A549 (cell line): ENCODE results near the gene MMS19. TPM values are rescaled to one million over a fixed set of nuclear protein-coding genes. Genes with fewer than 3 reads are reported as not detected.

ENCODE experiments used
- ATAC-seq, 2 experiments: fragments of 200-7000 bp in 1 of 2; fragments of >200 bp in 1 of 2; cut with Nextera tagmentation in 1 of 2; cut with Tn5 transposase in 1 of 2; 3 replicates each; pipeline versions ENCODE4 v1.8.0 to v1.9.1; 2018 to 2020; ENCODE audit warnings: mild to moderate bottlenecking in 1 of 2, moderate library complexity in 1 of 2
- CTCF ChIA-PET: fragments of 300-600 bp; sonication (Branson Sonifier 250); formaldehyde crosslinking; extraction: SDS; loops from one replicate; lab custom pipeline; 2021; ENCODE audit warnings: antibody characterized with exemption, inconsistent platforms; lab: Yijun Ruan, JAX
- POLR2A ChIA-PET: fragments of 350-600 bp; formaldehyde crosslinking; extraction: SDS; loops from one replicate; lab custom pipeline; 2021; ENCODE audit warnings: antibody characterized with exemption, inconsistent platforms; lab: Yijun Ruan, JAX
- DNase-seq, 2 experiments: peaks; one replicate each; pipeline versions ENCODE4 v3.0.0 to v3.0.0-alpha.2; 2011 to 2016; ENCODE audit warnings: low read depth in 1 of 2, low spot score in 1 of 2
- FAIRE-seq: peaks from 2 replicates; lab custom pipeline; 2011; peaks lifted over from hg19 to GRCh38; lab: Jason Lieb, UNC
- H3K27ac ChIP-seq, 2 experiments: fragments of >200 bp; sonication (Bioruptor Twin); formaldehyde crosslinking; 3 replicates each; pipeline ENCODE4 v1.5.1; 2016 to 2017
- H3K4me1 ChIP-seq: fragments of >200 bp; sonication (Bioruptor Twin); formaldehyde crosslinking; 3 replicates; pipeline ENCODE4 v1.6.1; 2016
- H3K4me2 ChIP-seq: fragments of >200 bp; sonication (Bioruptor Twin); formaldehyde crosslinking; 3 replicates; pipeline ENCODE4 v1.6.1; 2016
- H3K4me3 ChIP-seq: fragments of >200 bp; sonication (Bioruptor Twin); formaldehyde crosslinking; 3 replicates; pipeline ENCODE4 v1.5.1; 2016
- H3K9me3 ChIP-seq: fragments of >200 bp; sonication (Bioruptor Twin); formaldehyde crosslinking; 3 replicates; pipeline ENCODE4 v1.6.1; 2016
- BHLHE40 ChIP-seq: IDR thresholded peaks from 2 replicates; pipeline ENCODE4 v1.6.1; 2012; ENCODE audit warnings: low read depth, low read length, inconsistent platforms
- CBX2 ChIP-seq: fragments of 200-600 bp; sonication (generic); IDR thresholded peaks from 2 replicates; pipeline ENCODE4 v1.6.1; 2016; ENCODE audit warnings: low read depth, mild to moderate bottlenecking, borderline replicate concordance
- CHD4 ChIP-seq: fragments of 200-600 bp; sonication (generic); IDR thresholded peaks from 2 replicates; pipeline ENCODE4 v1.6.1; 2016; ENCODE audit warnings: antibody characterized with exemption, mild to moderate bottlenecking, borderline replicate concordance
- EHF ChIP-seq: fragments of 250-450 bp; sonication (Bioruptor Pico); IDR thresholded peaks from 2 replicates; pipeline ENCODE4 v1.5.0; 2020; ENCODE audit warnings: mild to moderate bottlenecking
- EP300 ChIP-seq, 2 experiments: fragments of >200 bp; sonication (Bioruptor Twin); formaldehyde crosslinking; IDR thresholded peaks; 2 replicates in 1 of 2; 3 replicates in 1 of 2; pipeline ENCODE4 v1.6.1; 2016 to 2017
- FOXS1 ChIP-seq: fragments of 250-450 bp; sonication (Bioruptor Pico); IDR thresholded peaks from 2 replicates; pipeline ENCODE4 v1.5.0; 2020; ENCODE audit warnings: mild to moderate bottlenecking, moderate library complexity
- GATA3 ChIP-seq: IDR thresholded peaks from 2 replicates; pipeline ENCODE4 v1.6.1; 2012; ENCODE audit warnings: borderline replicate concordance
- HEYL ChIP-seq: fragments of 250-450 bp; sonication (Bioruptor Pico); IDR thresholded peaks from 2 replicates; pipeline ENCODE4 v1.8.0; 2021; ENCODE audit warnings: mild to moderate bottlenecking, moderate library complexity
- HOXA7 ChIP-seq: fragments of 250-450 bp; sonication (Bioruptor Pico); IDR thresholded peaks from 2 replicates; pipeline ENCODE4 v1.5.0; 2020; ENCODE audit warnings: mild to moderate bottlenecking, moderate library complexity
- MYC ChIP-seq: IDR thresholded peaks from 2 replicates; pipeline ENCODE4 v1.6.1; 2012; ENCODE audit warnings: mild to moderate bottlenecking, inconsistent platforms, low read length, improper control_type of control experiment, borderline replicate concordance
- NR3C1 ChIP-seq: fragments of >200 bp; sonication (Bioruptor Twin); formaldehyde crosslinking; IDR thresholded peaks from 3 replicates; pipeline ENCODE4 v1.6.1; 2017
- POLR2AphosphoS2 ChIP-seq: conservative IDR thresholded peaks from 2 replicates; pipeline ENCODE4 v1.6.1; 2012; ENCODE audit warnings: low read length, improper control_type of control experiment, inconsistent platforms
- RAD21 ChIP-seq, 2 experiments: fragments of >200 bp in 1 of 2; sonication (Bioruptor Twin) in 1 of 2; formaldehyde crosslinking in 1 of 2; IDR thresholded peaks in 1 of 2; conservative IDR thresholded peaks in 1 of 2; 2 replicates in 1 of 2; 3 replicates in 1 of 2; pipeline ENCODE4 v1.6.1; 2012 to 2018; ENCODE audit warnings: inconsistent platforms in 1 of 2
- RCOR1 ChIP-seq: fragments of 150-350 bp; IDR thresholded peaks from 2 replicates; pipeline ENCODE4 v1.6.1; 2014; ENCODE audit warnings: antibody characterized with exemption, low read length, low read depth
- SMC3 ChIP-seq: fragments of >200 bp; sonication (Bioruptor Twin); formaldehyde crosslinking; IDR thresholded peaks from 3 replicates; pipeline ENCODE4 v1.6.1; 2018; ENCODE audit warnings: inconsistent platforms
- ZFP36 ChIP-seq: fragments of 450-650 bp; IDR thresholded peaks from 2 replicates; pipeline ENCODE4 v1.6.1; 2014; ENCODE audit warnings: borderline replicate concordance; ENCODE audit not compliant: partially characterized antibody
- WGBS: methylation state at CpG from one replicate; pipeline ENCODE4 v1.1.6; 2017; ENCODE audit errors: missing lambda C conversion rate; 5-methylcytosine and 5-hydroxymethylcytosine counted together
- polyA plus RNA-seq, 4 experiments: library from polyadenylated mRNA; depleted of rRNA in 3 of 4; stranded (reverse); fragments of >200 nt; fragmentation: RNase III in 1 of 4; extraction: RNeasy Plus Mini Kit Qiagen cat#74134 plus additional on column Dnase treatment in 1 of 4; gene quantifications; 2 replicates in 3 of 4; 3 replicates in 1 of 4; pipeline ENCODE4 v1.2.3, GENCODE V29; 2011 to 2017
- TF ChIP-seq, protein P1 (sequence below): fragments of 150-350 bp; IDR thresholded peaks from 2 replicates; pipeline ENCODE4 v1.6.1; 2014; ENCODE audit warnings: low read depth, mild to moderate bottlenecking, low read length
- TF ChIP-seq, protein P2 (sequence below): fragments of >200 bp; sonication (Bioruptor Twin); formaldehyde crosslinking; IDR thresholded peaks from 3 replicates; pipeline ENCODE4 v1.5.1; 2016

Gene MMS19
- polyA plus RNA-seq, 2 of the 4 experiments (the other 2 are of a cell fraction), result 60.6 to 65.6 TPM

DNA sequence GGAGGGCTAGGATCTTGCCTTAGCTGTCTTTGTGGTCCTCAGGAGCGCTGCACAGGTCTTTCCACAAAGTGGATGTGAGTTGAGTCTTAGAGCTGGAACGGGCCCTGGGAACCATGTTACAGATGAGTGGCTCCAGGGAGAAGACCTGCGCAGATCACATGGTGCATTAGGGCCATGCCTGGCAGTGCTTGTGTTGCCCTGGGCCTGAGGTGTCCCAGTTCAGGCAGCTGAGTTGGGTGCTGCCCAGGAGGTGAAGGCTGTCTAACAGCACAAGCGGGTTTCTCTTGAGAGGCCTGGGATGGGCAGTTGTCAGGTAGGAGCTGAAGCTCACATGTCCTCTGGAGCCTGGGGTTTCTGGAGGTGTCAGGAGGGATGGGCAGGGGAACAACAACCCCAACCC, 40.6 kb upstream of the MMS19 start:
- Histone ChIP-seq H3K27ac (peak overlapping the region; percentile 43 to 92), H3K4me1 (peaks cover 59% of the 10 kb centered on the region), H3K4me3 (no peak overlapping the region), H3K9me3 (no peaks in the 10 kb centered on the region), H3K4me2 (peak overlapping the region; percentile 22)
- FAIRE-seq (no peak), ATAC-seq (no peak), DNase-seq (no peak)
- TF ChIP-seq RCOR1, result no peak
- no peak for TF ChIP-seq FOXS1
- no peak for TF ChIP-seq CBX2
- TF ChIP-seq, protein P1, sequence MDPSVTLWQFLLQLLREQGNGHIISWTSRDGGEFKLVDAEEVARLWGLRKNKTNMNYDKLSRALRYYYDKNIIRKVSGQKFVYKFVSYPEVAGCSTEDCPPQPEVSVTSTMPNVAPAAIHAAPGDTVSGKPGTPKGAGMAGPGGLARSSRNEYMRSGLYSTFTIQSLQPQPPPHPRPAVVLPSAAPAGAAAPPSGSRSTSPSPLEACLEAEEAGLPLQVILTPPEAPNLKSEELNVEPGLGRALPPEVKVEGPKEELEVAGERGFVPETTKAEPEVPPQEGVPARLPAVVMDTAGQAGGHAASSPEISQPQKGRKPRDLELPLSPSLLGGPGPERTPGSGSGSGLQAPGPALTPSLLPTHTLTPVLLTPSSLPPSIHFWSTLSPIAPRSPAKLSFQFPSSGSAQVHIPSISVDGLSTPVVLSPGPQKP, result no peak
- no peak for TF ChIP-seq MYC
- no peak for TF ChIP-seq GATA3
- TF ChIP-seq EHF (CRISPR knock-in tag), result no peak
- no peak for TF ChIP-seq BHLHE40
- no peak for TF ChIP-seq ZFP36
- TF ChIP-seq HOXA7 (CRISPR knock-in tag), result no peak
- CTCF ChIA-PET, result interaction anchor here (0.7 to 11.6 kb wide), 15 partner anchors 8 to 102 kb away, joined by 3 to 213 read pairs (median 5); partner anchors contain the start of gene ANKRD2
- WGBS, result 93% methylated on average over 4 of the region's 4 CpGs
- POLR2A ChIA-PET, result no interaction called here

DNA sequence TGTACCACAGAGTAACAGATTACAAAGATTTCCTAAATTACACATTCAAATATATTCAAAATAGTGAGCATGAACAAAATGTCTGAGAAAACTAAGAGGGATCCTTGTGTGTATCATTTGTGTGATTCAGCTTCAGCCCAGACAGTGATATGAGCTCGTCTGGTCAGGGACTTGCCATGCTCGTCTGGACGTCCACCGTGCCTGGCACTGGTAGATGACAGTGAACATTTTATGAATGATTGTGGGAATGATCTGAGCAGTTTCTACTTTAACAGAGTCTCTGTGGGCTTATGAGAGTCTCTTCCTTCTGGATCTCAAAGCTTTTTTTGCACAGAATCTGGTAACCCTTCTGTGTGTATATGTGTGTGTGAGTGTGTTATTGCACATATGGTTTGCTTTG, 40.2 kb upstream of the MMS19 start:
- ATAC-seq (no peak; a peak in 1 of 6 replicates), FAIRE-seq (no peak), DNase-seq (peak in 1 of 2 experiments; percentile 52)
- 33% methylated on average over 4 of the region's 4 CpGs for whole genome bisulfite sequencing
- Histone ChIP-seq H3K4me3 (no peak overlapping the region), H3K9me3 (no peaks in the 10 kb centered on the region), H3K4me2 (peak overlapping the region; percentile 22), H3K27ac (peak overlapping the region; percentile 43 to 92), H3K4me1 (peaks cover 54% of the 10 kb centered on the region)
- no peak for TF ChIP-seq ZFP36
- ChIA-PET CTCF (interaction anchor here (0.7 to 11.6 kb wide), 11 partner anchors 12 to 102 kb away, joined by 3 to 213 read pairs (median 5); partner anchors contain the start of gene ANKRD2), POLR2A (no interaction called here)

DNA sequence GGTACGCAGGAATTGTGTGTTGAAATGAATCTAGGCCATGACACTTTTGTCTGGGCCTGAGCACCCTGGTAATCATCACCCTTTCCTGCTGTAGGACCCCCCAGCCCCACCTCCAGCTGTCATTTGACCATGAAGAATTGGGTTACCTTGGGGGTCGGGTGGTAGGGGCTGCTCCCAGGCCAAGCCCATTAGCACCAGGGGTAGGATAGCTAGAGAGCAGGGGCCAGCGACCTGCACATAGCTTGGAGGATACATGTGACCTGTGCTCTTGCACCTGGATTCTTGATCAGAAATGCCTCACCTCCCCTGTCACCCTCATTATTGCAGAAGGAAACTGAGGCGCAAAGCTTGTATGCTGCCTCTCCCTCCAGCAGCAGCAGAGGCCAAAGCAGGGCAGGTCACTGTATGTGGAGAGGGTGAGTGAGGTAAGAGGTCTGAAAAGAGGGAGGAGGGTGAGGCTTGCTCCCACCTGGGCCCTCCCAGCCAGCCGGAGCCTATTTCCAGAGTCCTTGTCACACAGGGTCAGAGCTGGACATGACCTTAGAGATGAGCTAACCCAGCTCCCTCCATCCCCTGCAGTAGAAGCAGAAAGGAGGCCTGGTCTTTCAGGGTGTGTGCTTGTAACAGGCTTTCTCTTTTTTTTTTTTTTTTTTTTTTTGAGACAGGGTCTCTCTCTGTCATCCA, 39.1 kb upstream of the MMS19 start:
- CTCF ChIA-PET, result interaction anchor here (0.7 to 11.6 kb wide), 7 partner anchors 13 to 101 kb away, joined by 3 to 213 read pairs (median 4); partner anchors contain the start of gene ANKRD2
- POLR2A ChIA-PET, result no interaction called here
- no peak for FAIRE-seq

DNA sequence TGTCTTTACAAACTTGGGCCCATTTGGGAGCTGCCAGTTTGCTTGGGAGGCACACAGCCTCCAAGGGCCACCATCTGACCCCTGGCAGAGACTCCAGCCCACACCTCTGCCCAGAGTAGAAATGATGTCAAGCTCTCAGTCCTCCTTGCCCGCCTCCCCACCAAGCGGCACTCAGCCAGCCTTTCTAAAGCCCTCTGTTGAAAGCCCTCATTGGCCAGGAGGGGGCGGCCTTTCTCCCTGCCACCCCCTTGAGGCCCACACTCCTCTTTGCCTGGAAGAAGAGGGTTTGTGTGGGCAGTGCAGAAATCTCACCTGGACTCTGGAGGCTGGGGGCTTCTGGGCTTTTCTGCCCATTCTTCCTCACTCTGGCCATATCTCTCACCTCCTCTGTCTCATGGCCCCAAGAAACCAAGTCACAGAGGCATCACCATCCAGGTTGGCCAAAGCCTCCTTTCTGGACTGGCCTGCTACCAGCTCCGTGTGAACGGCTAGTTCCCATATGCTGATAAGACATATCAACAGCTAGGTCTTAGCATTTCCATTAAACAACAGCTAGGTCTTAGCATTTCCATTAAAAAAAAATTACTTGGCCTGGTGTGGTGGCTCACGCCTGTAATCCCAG, 36.6 kb upstream of the MMS19 start:
- DNase-seq (peak; percentile 61 to 67), ATAC-seq (peak; percentile 77 to 87), FAIRE-seq (no peak)
- H3K4me2 ChIP-seq, result no peak overlapping the region
- CTCF ChIA-PET, result interaction anchor here (0.7 to 11.6 kb wide), 27 partner anchors 10 to 127 kb away, joined by 3 to 213 read pairs (median 4); partner anchors contain the start of gene ANKRD2
- no peak overlapping the region for H3K4me3 ChIP-seq
- WGBS, result 78% methylated on average over 6 of the region's 6 CpGs
- no peaks in the 10 kb centered on the region for H3K9me3 ChIP-seq
- H3K27ac ChIP-seq, result 0 out of 6 replicates have a peak overlapping the region, but pooled peaks of 1 of the 2 experiments have one; percentile 16
- H3K4me1 ChIP-seq, result peaks cover 20% of the 10 kb centered on the region
- no peak for TF ChIP-seq HEYL (CRISPR knock-in tag)
- TF ChIP-seq SMC3, result peak; percentile 65
- TF ChIP-seq, protein P2, sequence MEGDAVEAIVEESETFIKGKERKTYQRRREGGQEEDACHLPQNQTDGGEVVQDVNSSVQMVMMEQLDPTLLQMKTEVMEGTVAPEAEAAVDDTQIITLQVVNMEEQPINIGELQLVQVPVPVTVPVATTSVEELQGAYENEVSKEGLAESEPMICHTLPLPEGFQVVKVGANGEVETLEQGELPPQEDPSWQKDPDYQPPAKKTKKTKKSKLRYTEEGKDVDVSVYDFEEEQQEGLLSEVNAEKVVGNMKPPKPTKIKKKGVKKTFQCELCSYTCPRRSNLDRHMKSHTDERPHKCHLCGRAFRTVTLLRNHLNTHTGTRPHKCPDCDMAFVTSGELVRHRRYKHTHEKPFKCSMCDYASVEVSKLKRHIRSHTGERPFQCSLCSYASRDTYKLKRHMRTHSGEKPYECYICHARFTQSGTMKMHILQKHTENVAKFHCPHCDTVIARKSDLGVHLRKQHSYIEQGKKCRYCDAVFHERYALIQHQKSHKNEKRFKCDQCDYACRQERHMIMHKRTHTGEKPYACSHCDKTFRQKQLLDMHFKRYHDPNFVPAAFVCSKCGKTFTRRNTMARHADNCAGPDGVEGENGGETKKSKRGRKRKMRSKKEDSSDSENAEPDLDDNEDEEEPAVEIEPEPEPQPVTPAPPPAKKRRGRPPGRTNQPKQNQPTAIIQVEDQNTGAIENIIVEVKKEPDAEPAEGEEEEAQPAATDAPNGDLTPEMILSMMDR, result peak; percentile 59
- peak; percentile 52 to 74 for TF ChIP-seq RAD21 (conservative IDR thresholded peaks at IDR 0.05 in 1 of 2, IDR thresholded peaks at IDR 0.05 in 1 of 2)
- POLR2A ChIA-PET, result interaction anchor here (1.0 kb wide), 1 partner anchor 37 kb away, joined by 3 read pairs; no protein-coding TSS in a partner anchor

More for the DNA sequence above, 39.1 kb upstream of the MMS19 start:
- H3K27ac ChIP-seq, result peak overlapping the region in 1 of 2 experiments; percentile 54; a peak in 2 of 6 replicates
- TF ChIP-seq CHD4 (no peak), POLR2AphosphoS2 (no peak), GATA3 (no peak), NR3C1 (no peak), EP300 (IDR thresholded peaks at IDR 0.05) (no peak)
- DNase-seq (no peak), ATAC-seq (no peak)
- H3K4me3 ChIP-seq, result no peak overlapping the region
- WGBS, result 90% methylated on average over 5 of the region's 5 CpGs
- H3K4me1 ChIP-seq, result peaks cover 44% of the 10 kb centered on the region
- no peaks in the 10 kb centered on the region for H3K9me3 ChIP-seq
- H3K4me2 ChIP-seq, result no peak overlapping the region
